Mesodermal cell (in vitro differentiated cells): ENCODE measurements around the gene JCHAIN.
A peak's percentile ranks its signal among the peaks of the same experiment; 100 is the strongest.

Experiments
- H3K27ac ChIP-seq: 2 replicates; pipeline ENCODE4 v1.7.0; 2013; ENCODE audit warnings: mild to moderate bottlenecking, low read depth, low read length, moderate library complexity; ENCODE audit not compliant: severe bottlenecking
- H3K36me3 ChIP-seq: 2 replicates; pipeline ENCODE4 v1.7.1; 2013; ENCODE audit warnings: mild to moderate bottlenecking, low read length, moderate library complexity; ENCODE audit not compliant: control insufficient read depth, insufficient read depth
- H3K4me1 ChIP-seq: one replicate; pipeline ENCODE4 v1.7.1; 2013; ENCODE audit warnings: mild to moderate bottlenecking, low read length; ENCODE audit not compliant: insufficient read depth, control insufficient read depth, poor library complexity, severe bottlenecking
- H3K4me3 ChIP-seq: 2 replicates; pipeline ENCODE4 v1.7.0; 2013; ENCODE audit warnings: low read length, control low read depth, mild to moderate bottlenecking; ENCODE audit not compliant: insufficient read depth, poor library complexity, severe bottlenecking; ENCODE audit errors: extremely low read depth
- H3K9me3 ChIP-seq: 2 replicates; pipeline ENCODE4 v1.7.1; 2013; ENCODE audit warnings: mild to moderate bottlenecking, low read length, moderate library complexity; ENCODE audit not compliant: control insufficient read depth
- WGBS, 2 experiments: methylation state at CpG; one replicate each; pipeline ENCODE4 v1.1.5; 2013; ENCODE audit warnings: missing lambda C conversion rate in 2 of 2; ENCODE audit not compliant: insufficient coverage in 2 of 2; 5-methylcytosine and 5-hydroxymethylcytosine counted together

JCHAIN gene

DNA sequence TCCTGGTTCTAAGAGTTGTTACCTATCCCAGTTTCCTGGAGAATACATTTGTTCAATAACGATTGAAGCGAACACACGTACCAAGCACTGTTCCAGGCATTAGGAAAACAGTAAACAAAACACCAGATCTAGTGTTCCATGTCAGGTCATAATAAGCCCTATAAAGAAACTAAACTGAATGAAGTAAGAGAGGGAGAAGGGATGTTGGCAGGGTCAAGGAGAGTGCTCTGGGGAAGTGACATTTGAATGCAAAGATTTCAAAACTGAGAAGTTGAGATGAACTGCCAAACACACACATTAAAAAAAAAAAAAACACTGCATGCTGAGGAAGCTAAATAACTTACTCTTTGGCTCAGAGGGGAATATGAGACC lies 52.1 kb downstream of the JCHAIN start:
- Histone ChIP-seq H3K27ac (peak overlapping the region; percentile 62), H3K4me1 (no peaks in the 10 kb centered on the region), H3K36me3 (no peaks in the 10 kb centered on the region), H3K9me3 (no peaks in the 10 kb centered on the region), H3K4me3 (no peak overlapping the region)
- WGBS, 2 experiments, result 100% methylated on average over 2 of the region's 3 CpGs

DNA sequence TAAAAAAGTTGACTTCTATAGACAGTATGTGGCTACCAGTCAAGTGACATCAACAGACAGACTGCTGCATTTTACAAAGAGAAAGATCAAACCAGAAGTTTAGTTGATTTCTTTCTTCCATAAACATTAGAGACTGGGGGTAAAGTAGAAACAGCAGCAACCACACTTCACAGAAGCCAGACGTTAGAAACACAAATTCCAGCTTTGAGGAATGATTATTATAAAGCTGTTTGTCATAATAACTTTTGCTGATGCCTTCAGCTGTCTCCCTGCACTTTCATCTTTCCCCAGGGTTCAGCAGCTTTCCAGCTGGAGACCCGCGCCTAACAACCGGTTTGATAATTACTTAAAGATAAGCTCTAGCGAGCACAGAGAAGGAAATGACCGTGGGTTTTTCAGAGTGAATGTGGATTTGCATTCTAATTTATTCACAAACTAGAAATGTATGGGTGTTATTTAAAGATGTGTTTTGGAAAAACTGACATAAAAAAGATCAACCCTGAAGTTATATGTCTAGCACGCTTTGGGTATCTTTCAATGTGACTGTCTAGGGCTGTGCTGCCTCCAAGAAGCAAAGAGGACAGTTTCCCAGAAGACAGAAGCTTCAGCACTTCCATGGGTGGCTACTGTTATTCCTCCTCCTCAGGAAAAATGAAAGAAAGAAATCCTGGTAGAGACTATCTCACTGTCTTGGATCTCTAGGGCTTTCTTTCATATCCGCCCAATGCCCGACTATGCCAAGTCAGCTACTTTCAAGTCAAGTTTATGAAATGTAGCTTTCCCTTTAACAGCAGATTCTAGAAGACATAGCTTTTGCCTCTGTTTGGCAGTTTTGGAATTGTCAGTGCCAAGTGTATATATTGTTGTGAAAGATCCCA lies 52.8 kb downstream of the JCHAIN start:
- H3K9me3 ChIP-seq, result no peaks in the 10 kb centered on the region
- peak overlapping the region; percentile 62 for H3K27ac ChIP-seq
- 88 to 100% methylated on average over 3 to 6 of the region's 9 CpGs for WGBS, 2 experiments
- no peaks in the 10 kb centered on the region for H3K36me3 ChIP-seq
- H3K4me1 ChIP-seq, result no peaks in the 10 kb centered on the region
- no peak overlapping the region for H3K4me3 ChIP-seq

GRCh38 chr4:70608324-70608723 lies 58.0 kb downstream of the JCHAIN start:
- Histone ChIP-seq H3K4me1 (no peaks in the 10 kb centered on the region), H3K9me3 (no peaks in the 10 kb centered on the region), H3K4me3 (no peak overlapping the region), H3K27ac (no peak overlapping the region), H3K36me3 (no peaks in the 10 kb centered on the region)
- WGBS, 2 experiments, result 83 to 100% methylated on average over 1 of the region's 2 CpGs

DNA sequence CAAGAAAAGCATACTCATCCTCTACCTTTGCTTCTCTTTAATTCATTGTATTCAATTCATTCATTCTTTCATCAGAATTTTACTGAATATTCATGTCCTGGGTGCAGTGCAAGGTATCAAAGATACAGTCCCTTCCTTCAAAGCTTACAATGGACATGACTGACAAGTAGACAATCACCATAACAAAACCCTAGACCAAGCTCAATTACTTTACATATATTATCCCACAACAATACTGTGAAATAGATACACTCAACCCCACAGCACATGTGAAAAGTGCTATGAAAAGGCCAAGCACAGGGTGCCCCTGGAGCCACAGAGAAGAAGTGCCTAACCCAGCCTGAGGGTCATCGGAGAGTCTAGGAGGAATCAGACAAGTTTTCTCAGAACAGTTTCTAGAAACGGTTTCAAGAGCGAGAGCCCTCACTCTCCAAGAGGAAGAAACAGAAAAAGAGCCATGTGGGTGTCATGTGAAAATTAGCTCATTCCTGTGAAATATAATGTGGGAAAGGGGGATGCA lies 58.9 kb downstream of the JCHAIN start:
- H3K36me3 ChIP-seq, result no peaks in the 10 kb centered on the region
- whole genome bisulfite sequencing, 2 experiments, result 96 to 100% methylated on average over 1 to 3 of the region's 3 CpGs
- H3K4me1 ChIP-seq, result no peaks in the 10 kb centered on the region
- no peak overlapping the region for H3K4me3 ChIP-seq
- H3K9me3 ChIP-seq, result no peaks in the 10 kb centered on the region
- no peak overlapping the region for H3K27ac ChIP-seq

- 90 to 96% methylated on average over 7 of the region's 8 CpGs for WGBS, 2 experiments
- H3K27ac ChIP-seq, result no peak overlapping the region
- no peaks in the 10 kb centered on the region for H3K9me3 ChIP-seq
- no peaks in the 10 kb centered on the region for H3K4me1 ChIP-seq
- no peaks in the 10 kb centered on the region for H3K36me3 ChIP-seq
- no peak overlapping the region for H3K4me3 ChIP-seq
Observed at GRCh38 chr4:70606459-70606858, 59.8 kb downstream of the JCHAIN start.
